BLaER1 (cell line): ENCODE results near the gene SMIM38.

Source experiments
- H3K27ac ChIP-seq: shearing (Covaris generic); formaldehyde crosslinking; 2 replicates; pipeline ENCODE4 v1.8.1; 2022
- H3K27me3 ChIP-seq: shearing (Covaris generic); formaldehyde crosslinking; 2 replicates; pipeline ENCODE4 v1.8.1; 2022
- H3K36me3 ChIP-seq: shearing (Covaris generic); formaldehyde crosslinking; 2 replicates; pipeline ENCODE4 v1.8.1; 2022
- H3K4me1 ChIP-seq: shearing (Covaris generic); formaldehyde crosslinking; 2 replicates; pipeline ENCODE4 v1.8.1; 2022
- H3K4me2 ChIP-seq: shearing (Covaris generic); formaldehyde crosslinking; 2 replicates; pipeline ENCODE4 v1.8.1; 2022
- H3K4me3 ChIP-seq: shearing (Covaris generic); formaldehyde crosslinking; 2 replicates; pipeline ENCODE4 v1.8.1; 2022
- H3K9ac ChIP-seq: shearing (Covaris generic); formaldehyde crosslinking; 2 replicates; pipeline ENCODE4 v1.8.1; 2022
- H3K9me3 ChIP-seq: shearing (Covaris generic); formaldehyde crosslinking; 2 replicates; pipeline ENCODE4 v1.8.1; 2022
- H4K20me1 ChIP-seq: shearing (Covaris generic); formaldehyde crosslinking; 2 replicates; pipeline ENCODE4 v1.8.1; 2022
- Cebpa-rat ChIP-seq: shearing (Covaris generic); IDR thresholded peaks from 2 replicates; pipeline ENCODE4 v1.8.1; 2022

Gene SMIM38

DNA sequence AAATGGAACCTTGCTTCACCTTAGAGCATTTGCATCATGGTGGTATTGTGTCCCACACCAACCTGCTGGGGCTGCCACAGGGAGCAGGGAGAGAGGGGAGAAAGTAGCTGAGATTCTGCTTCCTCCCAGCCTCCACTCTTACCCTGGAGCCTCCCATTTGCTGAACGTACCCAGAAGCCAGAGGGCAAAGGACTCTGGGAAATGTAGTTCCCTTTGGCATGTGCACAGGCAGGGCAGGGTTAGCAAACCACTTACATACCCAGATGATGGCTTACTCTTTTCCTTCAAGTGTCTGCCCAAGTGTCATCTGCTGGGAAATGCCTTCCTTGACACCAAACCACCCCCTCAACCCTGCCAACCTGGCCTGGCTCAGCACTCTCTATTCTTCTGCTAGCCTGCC lies 16.9 kb downstream of the SMIM38 start:
- Histone ChIP-seq H3K27ac (no peak overlapping the region), H3K4me2 (no peak overlapping the region), H3K36me3 (no peaks in the 10 kb centered on the region), H3K4me3 (no peak overlapping the region), H3K4me1 (no peaks in the 10 kb centered on the region), H4K20me1 (no peaks in the 10 kb centered on the region), H3K9ac (no peak overlapping the region), H3K9me3 (no peaks in the 10 kb centered on the region), H3K27me3 (no peaks in the 10 kb centered on the region)
- TF ChIP-seq Cebpa-rat: no peak

DNA sequence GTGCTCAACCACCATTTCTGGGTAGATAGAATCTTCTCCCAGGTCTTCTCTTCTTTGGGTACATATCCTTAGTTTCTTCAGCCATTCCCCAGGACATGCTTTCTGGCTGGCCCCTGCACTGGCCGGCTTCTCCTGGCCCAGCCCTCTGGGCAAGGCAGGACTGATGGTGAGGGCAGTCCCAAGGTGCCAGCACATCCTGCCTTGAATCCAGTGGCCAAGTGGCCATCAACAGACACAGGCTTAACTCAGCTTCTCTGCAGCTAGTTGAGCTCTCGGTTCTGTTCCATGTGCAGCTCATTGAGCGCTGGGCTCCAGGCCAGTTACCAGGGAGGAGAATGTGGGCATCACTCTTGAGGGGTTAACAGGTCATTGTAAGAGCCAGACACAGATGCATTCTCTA lies 17.6 kb downstream of the SMIM38 start:
- no peaks in the 10 kb centered on the region for H3K9me3 ChIP-seq
- H3K27me3 ChIP-seq: no peaks in the 10 kb centered on the region
- no peaks in the 10 kb centered on the region for H4K20me1 ChIP-seq
- H3K27ac ChIP-seq: no peak overlapping the region
- H3K4me2 ChIP-seq: no peak overlapping the region
- no peaks in the 10 kb centered on the region for H3K36me3 ChIP-seq
- no peak overlapping the region for H3K9ac ChIP-seq
- no peak overlapping the region for H3K4me3 ChIP-seq
- no peaks in the 10 kb centered on the region for H3K4me1 ChIP-seq
- TF ChIP-seq Cebpa-rat: no peak

DNA sequence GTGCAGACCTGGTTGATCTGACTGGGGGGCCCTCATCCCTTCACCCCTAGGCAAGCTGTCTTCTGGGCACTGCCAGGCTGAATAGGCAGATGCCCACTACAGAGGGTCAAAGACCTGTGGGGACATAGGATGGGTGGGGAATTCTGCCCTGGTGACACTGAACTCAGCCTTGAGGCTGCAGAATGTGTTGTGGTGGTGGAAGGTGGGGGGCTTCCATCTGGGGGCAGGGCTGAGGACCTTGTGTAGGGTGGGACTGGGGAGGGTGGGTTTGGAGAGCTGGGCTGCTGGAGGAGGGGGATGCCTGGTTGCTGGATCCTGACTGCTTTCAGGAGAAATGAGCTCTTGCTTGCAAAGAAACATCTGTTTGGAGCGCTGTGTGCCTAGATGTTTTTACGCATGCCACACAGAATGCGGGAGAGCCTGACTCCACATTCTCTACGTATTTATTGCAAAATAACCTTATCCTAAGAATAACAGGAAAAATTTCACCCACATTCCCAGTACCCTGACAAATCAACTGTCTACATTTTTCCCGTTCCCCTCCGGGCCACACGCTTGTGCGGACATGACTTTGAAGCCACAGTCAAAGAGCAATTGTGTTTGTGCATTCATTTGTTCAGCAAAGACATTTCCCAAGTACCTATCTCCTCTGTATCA lies 18.3 kb downstream of the SMIM38 start:
- Histone ChIP-seq H4K20me1 (no peaks in the 10 kb centered on the region), H3K9me3 (no peaks in the 10 kb centered on the region), H3K4me2 (no peak overlapping the region), H3K4me1 (no peaks in the 10 kb centered on the region), H3K9ac (no peak overlapping the region), H3K4me3 (no peak overlapping the region), H3K27me3 (no peaks in the 10 kb centered on the region), H3K27ac (no peak overlapping the region), H3K36me3 (no peaks in the 10 kb centered on the region)
- TF ChIP-seq Cebpa-rat: no peak

DNA sequence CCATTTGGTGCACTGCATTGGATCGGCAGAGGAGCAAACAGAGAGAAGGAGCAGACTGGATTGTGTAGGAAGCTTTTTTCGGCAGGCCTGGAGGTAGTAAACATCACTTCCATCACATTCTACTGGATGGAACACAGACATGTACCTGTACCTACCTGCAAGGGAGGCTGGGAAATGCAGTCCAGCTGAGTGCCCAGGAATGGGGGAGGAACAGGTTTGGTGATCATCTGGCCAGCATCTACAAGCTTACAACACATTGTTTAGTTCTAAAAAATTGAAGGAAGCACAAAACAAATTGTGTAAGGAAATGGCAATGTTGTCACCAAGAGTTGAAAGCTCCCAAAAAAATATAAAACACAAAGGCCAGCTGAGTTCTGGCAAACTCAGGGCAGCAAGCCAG lies 19.1 kb downstream of the SMIM38 start:
- Histone ChIP-seq H3K36me3 (no peaks in the 10 kb centered on the region), H3K9me3 (no peaks in the 10 kb centered on the region), H3K4me3 (no peak overlapping the region), H3K4me2 (no peak overlapping the region), H3K9ac (no peak overlapping the region), H4K20me1 (no peaks in the 10 kb centered on the region), H3K27me3 (no peaks in the 10 kb centered on the region), H3K4me1 (0 out of 2 replicates have a peak, but pooled peaks cover under 1% of the 10 kb centered on the region), H3K27ac (no peak overlapping the region)
- TF ChIP-seq Cebpa-rat: no peak

DNA sequence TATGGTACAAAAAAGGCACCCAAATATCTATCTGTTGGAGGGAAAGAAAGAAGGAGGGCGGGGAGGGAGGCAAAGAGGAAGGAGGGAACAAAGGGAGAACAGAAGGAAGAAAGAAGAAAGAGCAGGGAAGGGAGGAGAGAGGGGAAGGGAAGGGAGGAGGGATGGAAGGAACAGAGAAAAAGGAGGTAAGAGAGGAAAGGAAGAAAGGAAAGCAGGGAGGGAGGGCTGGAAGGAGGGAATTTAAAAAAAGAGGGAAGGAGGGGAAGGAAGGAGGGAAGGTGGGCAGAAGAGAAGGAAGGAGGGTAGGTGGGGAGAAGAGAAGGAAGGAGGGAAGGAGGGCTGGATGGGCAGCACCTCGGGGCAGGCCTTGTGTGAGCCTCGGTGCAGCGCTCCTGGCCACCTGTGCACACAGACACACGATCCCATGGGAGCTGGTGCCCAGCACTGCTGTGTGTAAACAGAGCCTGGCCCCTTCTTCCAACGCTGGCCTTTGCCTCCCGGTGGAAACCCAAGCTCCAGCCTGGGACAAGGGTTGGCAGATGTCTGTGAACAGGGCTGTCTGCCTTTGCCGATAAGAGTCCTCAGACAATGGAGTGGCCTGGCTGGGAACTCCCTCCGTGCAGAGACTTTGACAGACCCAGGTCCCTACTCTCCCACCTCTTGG lies 23.2 kb downstream of the SMIM38 start:
- Histone ChIP-seq H3K27me3 (no peaks in the 10 kb centered on the region), H4K20me1 (no peaks in the 10 kb centered on the region), H3K9ac (no peak overlapping the region), H3K4me3 (no peak overlapping the region), H3K9me3 (no peaks in the 10 kb centered on the region), H3K4me1 (peaks cover 16% of the 10 kb centered on the region), H3K4me2 (no peak overlapping the region), H3K27ac (no peak overlapping the region), H3K36me3 (no peaks in the 10 kb centered on the region)
- TF ChIP-seq Cebpa-rat: no peak

DNA sequence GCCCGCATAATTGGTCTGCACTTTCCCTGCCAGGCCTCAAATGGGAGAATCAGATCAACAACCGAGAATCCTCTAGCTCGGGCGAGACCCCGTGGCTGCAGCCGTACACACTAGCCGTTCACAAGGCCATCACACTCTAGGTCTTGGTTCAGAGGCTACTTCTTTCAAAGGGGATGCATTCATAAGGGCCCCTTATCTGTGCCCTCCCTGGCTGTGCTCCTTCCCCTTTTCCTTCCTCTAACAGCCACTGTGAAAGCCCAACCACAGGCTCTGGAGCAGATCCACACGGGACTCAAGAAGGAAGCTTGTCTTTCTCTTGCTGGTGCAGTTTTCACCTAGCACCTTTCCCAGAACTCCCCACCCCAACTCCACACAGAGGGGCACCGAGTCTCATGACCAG lies 24.5 kb downstream of the SMIM38 start:
- Histone ChIP-seq H3K4me3 (no peak overlapping the region), H3K36me3 (no peaks in the 10 kb centered on the region), H3K27me3 (no peaks in the 10 kb centered on the region), H3K4me1 (peaks cover 16% of the 10 kb centered on the region), H4K20me1 (no peaks in the 10 kb centered on the region), H3K9me3 (no peaks in the 10 kb centered on the region), H3K9ac (no peak overlapping the region), H3K27ac (no peak overlapping the region), H3K4me2 (no peak overlapping the region)
- TF ChIP-seq Cebpa-rat: no peak

DNA sequence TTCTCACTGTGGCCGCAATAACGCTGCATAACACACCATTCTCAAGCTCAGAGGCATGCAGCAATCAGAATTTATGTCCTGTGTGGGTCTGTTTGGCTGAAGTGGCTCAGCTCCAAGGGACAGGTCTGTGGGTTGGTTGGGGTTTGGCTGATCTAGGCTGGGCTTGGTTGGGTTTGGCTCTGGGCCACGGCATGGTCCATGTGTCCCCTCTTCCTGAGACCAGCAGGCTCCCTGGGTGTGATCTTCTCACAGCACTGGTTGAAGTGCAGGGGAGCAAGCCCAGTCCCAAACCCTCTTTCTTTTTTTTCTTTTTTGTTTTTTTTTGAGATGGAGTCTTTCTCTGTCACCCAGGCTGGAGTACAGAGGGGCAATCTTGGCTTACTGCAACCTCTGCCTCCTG lies 25.0 kb downstream of the SMIM38 start:
- no peak overlapping the region for H3K4me2 ChIP-seq
- H3K4me1 ChIP-seq: peaks cover 16% of the 10 kb centered on the region
- H3K36me3 ChIP-seq: no peaks in the 10 kb centered on the region
- H3K9ac ChIP-seq: no peak overlapping the region
- no peak overlapping the region for H3K27ac ChIP-seq
- no peak overlapping the region for H3K4me3 ChIP-seq
- TF ChIP-seq Cebpa-rat: no peak
- H3K9me3 ChIP-seq: no peaks in the 10 kb centered on the region
- no peaks in the 10 kb centered on the region for H3K27me3 ChIP-seq
- no peaks in the 10 kb centered on the region for H4K20me1 ChIP-seq

DNA sequence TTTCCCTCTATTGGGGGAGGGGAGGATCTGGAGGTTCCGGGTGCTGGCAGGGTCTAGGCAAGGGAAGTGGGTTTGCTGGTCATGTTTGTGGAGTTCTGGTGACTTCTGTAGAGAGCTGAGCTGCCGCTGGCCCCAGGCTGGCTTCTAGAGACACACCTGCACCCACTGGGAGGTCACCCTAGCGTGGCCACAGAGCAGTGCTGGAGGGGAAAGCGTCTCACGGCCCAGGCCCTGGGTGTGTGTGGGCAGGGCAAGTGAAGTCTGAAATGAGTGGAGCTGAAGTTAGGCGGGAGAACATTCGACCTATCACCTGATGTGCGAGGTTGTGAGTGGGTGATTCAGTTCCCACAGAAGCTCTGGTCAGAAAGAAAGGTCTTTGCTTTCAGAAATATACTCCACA lies 27.9 kb downstream of the SMIM38 start:
- H3K9me3 ChIP-seq: peaks cover 11% of the 10 kb centered on the region
- no peaks in the 10 kb centered on the region for H4K20me1 ChIP-seq
- no peaks in the 10 kb centered on the region for H3K36me3 ChIP-seq
- H3K4me1 ChIP-seq: peaks cover 16% of the 10 kb centered on the region
- no peaks in the 10 kb centered on the region for H3K27me3 ChIP-seq
- H3K9ac ChIP-seq: no peak overlapping the region
- TF ChIP-seq Cebpa-rat: no peak
- H3K4me3 ChIP-seq: no peak overlapping the region
- H3K4me2 ChIP-seq: peak overlapping the region; percentile 41
- H3K27ac ChIP-seq: no peak overlapping the region

DNA sequence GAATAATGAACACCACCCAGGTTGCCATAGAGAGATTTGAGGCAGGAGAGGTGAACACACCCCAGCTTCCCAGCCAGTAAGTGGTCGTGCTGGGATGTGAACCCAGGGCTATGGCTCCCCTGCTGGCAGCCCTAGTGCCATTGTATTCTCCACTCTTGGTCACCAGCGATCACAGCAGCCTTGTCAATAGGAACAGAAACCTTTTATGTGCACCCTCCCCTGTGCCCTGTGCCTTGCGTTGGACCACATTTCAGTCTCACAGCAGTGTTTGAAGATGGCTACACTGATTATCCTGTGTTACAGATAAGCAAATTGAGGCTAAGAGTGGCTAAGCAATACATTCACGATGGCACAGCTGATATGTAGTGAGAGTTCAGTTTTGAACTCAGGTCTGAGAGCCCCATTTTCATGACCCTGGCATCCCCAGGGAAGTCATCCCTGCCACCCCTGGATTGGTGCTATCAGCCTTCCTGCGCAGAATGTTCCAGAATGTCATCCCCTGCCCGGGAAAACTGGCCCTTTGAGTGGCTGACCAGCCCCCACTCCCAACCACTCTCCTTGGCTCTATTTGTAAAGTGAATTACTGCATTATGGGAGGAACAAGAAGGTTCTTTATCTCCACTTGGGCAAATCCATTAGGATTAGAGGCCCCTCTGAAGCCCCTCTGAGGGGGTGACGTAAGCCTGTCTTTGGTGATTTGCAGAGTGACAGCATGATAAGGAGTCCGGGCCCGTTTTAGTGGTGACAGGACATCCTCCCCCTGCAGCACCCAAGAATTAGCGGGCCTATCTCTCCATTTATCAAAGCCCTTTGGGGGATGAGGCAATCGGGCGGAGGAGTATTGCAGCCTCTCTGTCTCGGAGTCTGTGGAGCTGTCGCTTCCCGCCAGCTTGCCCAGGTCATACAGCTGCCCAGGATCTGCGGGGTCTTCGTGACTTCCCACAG lies 30.9 kb downstream of the SMIM38 start:
- Histone ChIP-seq H3K4me1 (peaks cover 10% of the 10 kb centered on the region), H3K9me3 (peaks cover 13% of the 10 kb centered on the region), H3K27me3 (no peaks in the 10 kb centered on the region), H3K36me3 (no peaks in the 10 kb centered on the region), H3K4me2 (no peak overlapping the region), H4K20me1 (no peaks in the 10 kb centered on the region), H3K9ac (no peak overlapping the region), H3K4me3 (no peak overlapping the region), H3K27ac (no peak overlapping the region)
- TF ChIP-seq Cebpa-rat: no peak
